NCI-H1436 treated with DMSO at 0.1 percent for 48 hours (cell line): Measurements from ENCODE around the gene NR1I3.
"Not testable (repeated sequence)": the region's sequence is repeated elsewhere in the genome, so short reads cannot be mapped to it uniquely, and the experiment has no call there.

ENCODE experiments used
- DNase-seq: peaks from one replicate; lab custom pipeline; 2025; lab: John Stamatoyannopoulos, UW

Gene NR1I3, protein sequence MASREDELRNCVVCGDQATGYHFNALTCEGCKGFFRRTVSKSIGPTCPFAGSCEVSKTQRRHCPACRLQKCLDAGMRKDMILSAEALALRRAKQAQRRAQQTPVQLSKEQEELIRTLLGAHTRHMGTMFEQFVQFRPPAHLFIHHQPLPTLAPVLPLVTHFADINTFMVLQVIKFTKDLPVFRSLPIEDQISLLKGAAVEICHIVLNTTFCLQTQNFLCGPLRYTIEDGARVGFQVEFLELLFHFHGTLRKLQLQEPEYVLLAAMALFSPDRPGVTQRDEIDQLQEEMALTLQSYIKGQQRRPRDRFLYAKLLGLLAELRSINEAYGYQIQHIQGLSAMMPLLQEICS

DNA sequence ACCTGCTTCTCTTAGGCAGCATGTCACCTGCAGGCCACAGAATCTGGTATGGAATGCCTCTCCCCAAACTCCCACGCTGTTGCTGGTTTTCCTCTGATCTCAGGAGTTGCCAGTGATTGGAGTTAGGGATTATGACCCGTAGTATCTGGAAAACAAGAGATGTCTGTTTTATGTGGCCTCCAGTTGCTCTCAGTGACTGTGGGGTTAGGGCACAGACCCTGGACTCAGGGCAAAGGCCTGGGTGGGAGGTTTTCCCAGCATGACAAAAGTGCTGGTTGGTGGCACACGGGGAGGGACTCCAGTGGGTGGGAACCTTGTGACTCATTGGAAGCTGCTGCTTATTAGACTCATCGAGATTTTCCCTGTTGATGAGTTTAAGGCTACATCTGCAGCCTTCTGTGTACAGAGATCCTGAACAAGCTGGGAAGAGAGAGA is at the start of gene NR1I3:
TSS of gene NR1I3 (minus strand) at position 165 of the 435 bp plus-strand sequence. CDS start 1,638 bp downstream, outside the sequence.
- DNase-seq, result no peak

DNA sequence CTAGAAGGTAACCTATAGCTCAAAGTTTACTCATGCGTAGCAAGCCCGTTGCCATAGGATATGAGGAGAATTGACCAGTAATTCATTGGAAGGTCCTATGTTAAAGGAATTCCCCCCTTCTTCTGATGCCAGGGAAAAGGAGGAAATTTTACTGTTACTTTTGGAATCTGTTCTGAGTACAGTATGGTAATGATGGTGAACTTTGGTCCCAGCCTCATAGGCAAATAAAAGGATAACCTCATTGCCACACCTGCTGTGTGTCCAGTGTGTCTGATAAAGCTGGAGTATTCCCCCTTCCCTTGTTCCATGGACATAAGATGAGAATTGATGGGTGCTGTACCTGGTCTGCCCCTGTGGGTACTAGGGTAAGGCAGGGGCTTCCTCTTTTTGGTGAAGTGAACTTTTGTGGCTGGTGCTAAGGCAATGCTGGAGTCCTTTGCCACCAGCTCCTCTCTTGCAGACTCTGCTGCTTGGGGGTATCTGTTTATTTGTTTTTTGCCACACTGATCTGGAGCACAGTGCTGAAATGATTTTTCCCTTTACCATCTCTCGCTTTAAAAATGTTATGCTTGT is 49.6 kb upstream of the NR1I3 start:
- no peak for DNase-seq

DNA sequence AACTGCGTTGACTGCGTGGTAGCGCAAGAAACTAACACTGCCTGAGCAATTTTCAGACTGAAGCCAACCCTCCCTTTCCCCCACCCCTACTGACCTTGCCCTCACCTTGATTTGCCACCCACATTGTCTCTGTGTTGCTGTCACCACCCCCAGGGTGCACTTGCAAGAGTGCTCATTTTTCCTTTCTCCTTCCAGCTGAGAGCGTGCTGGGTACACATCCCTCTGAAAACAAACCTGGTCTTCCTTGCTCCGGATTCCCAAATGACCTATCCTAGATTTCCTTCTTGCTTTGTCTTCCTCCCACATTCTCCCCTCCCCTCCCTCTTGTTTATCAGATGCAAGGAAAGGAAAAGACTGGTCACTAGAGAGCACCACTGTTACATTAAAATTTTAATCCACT is 47.5 kb upstream of the NR1I3 start:
- DNase-seq, result no peak

DNA sequence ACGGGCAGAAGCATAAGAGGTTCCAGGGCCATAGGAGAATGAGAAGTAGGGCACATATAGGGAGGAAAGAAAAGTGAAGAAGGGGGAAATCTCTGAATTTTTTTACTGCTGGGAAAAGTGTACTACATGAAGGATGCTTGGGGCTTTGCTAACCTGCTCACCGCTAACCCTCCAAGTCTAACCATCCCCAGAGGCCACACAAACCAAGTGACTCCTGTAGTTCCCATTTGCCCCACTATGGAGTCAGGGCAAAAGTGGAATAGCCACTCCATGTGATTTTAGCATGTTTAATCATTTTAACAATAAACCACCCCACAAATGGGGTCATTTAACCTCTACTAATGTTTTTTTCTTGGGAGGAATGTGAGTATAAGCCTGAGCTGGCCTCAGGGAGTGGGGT is 47.1 kb upstream of the NR1I3 start:
- DNase-seq, result no peak

DNA sequence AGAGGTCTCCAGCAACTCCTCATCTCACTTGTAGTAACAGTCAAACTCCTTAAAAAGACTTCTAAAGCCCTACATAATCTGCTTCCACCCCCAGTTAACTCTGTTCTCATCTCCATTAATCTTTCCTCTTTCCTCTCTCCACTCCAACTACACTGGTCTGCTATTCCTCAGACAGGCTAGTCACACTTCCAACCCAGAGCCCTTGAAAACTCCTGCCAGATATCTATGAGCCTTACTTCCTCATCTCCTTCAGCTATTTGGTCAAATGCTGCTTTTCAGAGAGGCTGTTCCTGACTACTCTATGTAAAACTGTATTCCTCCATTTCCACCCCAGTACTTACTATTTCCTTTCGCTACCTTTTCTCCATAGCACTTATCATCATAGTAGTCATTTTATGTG is 45.0 kb upstream of the NR1I3 start:
- DNase-seq, result no peak

DNA sequence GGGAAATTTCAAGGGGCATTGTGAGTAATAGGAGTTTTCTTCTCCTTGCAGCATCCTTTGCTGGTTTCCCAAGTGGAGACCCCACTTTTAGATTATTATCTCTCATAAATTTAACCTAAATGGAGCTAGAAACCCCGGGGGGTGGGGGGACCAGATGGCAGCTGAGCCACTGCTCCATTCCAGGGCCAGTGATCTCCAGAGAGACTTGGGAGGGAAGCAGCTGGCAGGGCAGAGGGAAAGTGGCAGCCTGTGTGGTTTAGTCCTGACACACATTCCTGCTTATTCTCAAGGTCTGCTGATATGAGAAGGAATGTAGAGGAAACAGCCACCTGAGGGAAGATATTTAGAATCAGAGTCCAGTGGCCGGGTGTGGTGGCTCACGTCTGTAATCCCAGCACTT is 36.9 kb upstream of the NR1I3 start:
- DNase-seq, result no peak

DNA sequence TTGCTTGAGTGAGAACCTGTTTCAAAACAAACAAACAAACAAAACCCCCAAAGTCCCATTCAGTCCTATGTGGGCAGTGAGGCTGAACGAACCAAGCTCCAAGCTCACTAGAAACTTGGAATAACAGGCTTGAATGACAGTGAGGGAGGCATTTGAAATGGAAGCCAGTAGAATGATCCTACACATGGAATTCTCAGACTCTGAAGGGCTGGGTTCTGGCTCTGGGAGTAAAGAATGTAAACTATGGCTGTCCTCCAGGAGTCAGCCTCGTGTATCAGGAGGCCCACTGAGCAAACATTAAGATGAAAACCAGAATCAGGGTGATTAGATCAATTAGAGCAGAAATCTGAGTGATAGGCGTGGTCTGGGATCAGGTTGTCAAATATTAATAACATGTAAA is 35.4 kb upstream of the NR1I3 start:
- no peak for DNase-seq

DNA sequence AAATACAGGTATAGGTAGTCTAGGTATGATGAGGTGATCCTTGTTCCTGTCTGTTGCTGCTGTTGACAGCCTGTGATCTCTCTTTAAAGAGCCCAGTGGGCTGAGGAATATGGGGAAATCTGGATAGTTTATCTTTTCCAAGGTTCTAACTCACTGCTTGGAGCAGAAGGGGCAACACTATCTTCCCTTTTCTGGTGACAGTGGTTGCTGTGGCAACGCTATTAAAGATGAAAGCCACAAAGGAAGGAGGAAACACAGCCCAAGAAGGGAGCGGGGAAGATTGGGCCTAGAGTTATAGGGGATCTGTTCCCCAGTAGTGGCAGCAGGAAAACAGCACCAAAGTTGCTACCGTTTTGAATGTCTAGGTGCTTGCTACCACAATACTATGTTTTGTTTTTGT is 29.3 kb upstream of the NR1I3 start:
- DNase-seq, result no peak

DNA sequence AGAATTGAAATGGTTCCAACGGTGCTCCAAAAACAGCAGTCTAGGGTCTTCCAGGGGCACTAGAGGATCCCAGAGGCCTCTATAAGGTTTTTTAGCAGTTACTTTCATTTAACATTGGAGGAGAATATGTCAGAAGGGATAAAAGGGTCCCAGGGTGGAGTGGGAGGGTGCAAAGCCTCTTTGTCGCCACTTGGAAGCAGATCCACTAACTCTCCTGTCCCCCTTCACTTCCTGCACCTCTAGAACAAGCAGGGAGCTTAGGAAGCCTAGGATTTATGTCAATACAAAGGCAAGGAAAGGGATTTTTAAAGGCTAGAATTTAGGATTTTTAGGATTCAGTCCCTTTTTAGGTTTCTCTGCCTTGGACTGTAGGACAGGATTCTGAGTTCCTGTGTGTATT is 28.8 kb upstream of the NR1I3 start:
- DNase-seq, result no peak

DNA sequence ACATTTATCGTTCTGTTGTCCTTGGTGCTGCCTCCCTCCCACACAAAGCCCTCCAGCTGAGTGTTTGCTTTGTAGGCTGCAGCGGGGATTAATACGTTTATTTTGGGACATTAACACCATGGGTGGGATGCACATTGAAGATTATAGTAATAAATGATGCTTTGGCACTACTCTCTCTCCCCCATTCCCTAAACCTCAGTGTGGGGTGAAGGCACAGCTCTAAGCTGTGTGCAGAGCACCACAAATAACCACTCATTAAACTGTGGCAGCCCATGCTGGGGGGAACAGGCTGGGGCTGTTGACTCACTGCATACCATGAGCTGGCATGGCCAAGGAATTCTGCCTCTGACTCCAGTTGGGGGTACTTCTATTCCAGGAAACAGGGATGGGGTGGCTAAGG is 28.2 kb upstream of the NR1I3 start:
- no peak for DNase-seq

DNA sequence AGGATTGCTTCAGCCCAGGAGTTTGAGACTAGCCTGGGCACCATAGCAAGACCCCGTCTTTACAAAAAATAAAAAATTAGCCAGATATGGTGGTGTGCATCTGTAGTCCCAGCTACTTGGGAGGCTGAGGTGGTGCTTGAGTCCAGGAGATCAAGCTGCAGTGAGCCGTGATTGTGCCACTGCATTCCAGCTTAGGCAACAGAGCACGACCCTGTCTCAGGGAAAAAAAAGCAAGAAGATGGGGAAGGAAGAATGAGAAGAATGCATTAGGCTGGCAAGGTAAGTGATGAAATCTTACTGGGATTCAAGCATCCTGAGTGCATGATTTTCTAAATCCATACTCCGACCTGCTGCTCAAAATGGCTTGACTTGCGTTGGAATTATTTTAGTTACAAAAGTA is 27.3 kb upstream of the NR1I3 start:
- DNase-seq, result no peak

DNA sequence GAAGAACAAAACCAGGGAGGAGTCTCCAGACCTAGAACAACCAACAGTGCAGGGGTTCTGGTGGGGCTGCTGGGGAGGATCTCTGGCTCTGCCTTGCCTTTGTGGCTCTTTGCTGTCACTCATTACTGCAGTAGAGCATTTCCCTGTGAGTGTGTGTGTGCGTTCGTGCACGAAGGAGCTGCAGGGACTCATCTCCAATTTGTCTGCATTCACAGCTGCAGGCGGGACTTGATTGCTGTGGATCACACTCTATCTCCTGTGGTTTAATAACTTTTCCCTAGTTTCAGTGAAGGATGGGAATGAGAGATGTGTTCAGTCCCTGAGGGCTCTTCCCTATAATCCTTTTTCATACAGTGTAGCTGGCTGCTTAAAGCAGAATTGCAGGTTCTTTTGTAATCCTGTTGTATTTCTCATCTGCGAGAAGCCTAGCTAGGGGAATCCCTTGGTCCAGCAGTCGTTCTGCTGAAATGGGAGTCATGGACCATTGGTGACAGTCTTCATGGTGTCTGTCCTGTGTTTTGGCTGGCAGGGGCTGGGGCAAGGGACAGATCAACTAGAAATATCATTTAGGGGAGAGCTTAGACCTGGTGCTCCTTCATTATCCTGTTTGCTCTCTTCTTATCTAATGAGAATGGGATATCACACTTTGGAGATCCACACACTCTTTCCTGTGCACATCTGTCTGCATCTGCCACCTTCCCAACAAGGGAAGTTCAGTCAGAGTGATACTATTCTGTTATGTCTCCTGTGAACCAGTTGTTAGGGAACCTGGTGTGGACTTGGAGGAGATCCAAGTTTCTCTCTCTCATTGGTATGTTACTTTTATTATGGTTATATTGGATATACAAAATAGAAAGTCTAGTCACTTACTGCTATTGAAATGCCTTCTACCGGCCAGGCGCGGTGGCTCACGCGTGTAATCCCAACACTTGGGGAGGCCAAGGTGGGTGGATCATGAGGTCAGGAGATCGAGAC is 23.5 kb upstream of the NR1I3 start:
- DNase-seq, result no peak

DNA sequence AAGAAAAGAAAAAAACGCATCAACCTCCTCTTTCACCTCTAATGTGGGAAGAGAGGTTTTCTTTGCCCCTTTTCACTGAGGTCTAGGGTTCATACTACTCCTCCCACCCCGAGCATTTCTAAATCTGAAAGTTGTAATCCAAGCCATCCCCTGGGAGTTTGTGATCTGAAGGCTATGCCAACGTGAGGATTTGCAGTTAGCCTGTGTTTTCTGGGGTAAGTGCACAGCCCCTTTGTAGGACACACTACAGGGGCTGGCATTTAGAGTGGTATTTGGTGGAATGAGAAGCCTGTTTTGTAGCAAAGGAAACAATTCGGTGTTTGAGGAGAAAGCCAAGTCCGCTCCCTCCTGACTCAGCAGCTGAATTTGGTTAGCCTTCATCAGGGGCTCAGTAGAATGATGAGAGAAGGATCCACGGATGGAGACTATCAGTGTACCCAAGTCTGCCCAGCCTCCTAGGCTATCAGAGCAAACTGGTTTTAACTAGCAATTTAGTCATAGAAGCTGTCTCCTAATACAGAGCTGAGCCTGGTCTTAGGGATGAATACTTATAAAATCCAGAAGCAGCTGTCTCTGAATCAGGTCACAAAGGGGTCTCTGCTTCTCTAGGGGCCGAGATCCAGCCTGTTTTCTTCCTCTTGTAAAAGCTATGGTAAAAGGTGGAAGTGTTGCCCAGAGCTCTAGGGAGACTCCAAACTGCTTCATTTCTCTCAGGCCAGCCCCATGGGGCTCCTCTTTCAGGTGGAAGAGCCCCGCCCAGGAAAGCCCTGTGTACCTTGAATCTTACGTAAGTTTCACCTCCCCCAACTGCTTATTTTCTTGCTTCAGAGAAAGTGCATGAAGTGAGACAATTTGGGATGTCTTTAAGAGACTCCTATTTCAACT is 22.6 kb upstream of the NR1I3 start:
- peak; percentile 31 for DNase-seq

DNA sequence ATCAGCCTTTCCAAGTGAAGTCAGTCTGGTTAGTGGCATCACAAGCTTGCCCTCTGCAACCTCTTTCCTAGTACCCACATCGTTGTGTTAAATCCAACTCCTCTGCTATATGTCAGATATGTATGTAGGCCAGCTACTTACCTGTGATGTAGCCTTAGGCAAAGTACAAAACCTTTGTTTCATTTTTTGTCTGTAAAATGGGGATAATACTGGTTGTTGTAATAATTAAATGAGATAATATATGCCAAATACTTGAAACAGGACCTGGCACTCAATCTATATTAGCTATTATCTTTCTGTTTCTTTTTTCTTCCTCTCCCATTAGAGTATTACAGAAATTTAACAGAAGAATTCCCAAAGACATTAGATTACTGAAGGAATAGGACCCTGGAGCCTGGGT is 21.8 kb upstream of the NR1I3 start:
- no peak for DNase-seq

DNA sequence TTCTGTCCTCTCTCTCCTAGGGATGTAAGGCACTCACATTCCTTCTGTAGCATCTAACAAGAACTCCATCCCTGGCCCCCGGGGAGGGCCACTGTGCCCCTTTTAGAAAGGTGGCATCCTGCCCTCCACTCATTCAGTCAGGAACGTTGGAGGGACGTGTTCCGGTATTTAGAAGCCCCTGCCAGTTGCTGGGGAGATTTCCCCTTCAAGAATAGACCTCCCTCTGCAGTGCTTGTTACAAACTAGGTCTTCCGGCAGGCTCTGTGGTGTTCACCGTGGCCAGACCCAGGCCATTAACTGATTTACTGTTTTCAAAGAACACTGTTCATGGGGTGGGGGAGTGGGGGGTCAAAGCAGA is 21.3 kb upstream of the NR1I3 start:
- no peak for DNase-seq

DNA sequence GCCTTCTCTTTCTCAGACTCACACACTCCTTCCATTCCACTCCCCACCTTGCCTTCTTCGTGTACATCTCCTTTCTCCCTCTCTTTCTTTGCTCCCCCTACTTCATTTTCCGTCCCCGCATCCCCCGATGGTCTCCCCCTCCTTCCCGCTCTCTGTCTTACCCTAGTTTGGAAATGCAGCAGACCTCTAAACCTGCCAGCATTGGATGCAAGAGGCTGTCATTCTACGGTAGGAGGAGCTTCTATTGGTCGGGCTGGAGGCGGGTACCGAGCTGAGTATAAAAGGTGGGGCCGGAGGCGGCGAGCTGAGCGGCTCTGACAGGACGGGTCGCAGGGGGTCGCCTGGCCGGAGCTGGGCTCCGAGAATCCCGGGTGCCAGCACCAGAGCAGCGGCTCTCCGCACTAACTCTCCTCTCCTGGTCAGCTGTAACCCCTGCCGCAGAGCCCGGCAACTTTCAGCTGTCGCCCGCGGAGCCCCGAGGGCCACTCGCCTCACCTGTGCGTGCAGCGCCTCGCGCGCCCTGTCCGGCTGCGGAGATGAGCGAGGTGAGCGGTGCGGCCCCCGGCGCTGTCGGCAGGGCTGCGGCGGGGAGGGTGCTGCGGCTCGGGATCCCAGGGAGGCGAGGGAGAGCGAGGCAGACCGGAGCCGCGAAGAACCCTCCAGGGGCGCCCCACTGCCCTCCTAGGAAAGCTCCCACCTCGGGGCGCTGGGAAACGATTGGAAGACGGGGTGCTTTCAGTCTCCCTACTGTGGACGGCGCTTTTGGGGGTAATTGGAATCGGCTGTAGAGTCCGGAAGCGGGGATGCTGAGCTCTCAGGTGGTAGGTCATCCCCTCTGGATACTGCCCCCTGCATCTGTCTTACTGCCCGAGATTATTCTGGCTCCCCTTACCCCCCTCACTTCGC is 20.7 kb upstream of the NR1I3 start, which contains the start of gene PCP4L1:
TSS of gene PCP4L1 (plus strand) at position 307 of the 906 bp plus-strand sequence. CDS start at position 537, 230 bp downstream.
- DNase-seq, result peak; percentile 38

DNA sequence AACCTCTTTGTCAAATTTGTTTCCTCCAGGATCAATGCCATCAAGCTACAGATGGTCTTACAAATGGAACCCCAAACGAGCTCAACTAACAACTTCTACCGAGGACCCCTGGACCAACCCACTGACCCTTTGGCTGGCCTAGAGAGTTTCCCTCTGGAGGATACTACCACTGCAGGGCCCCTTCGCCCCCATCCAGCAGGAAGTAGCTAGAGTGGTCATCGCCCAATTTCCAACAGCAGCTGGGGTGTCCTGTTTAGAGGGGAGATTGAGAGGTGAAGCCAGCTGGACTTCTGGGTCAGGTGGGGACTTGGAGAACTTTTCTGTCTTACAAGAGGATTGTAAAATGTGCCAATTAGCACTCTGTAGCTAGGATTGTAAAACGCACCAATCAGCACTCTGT is 19.1 kb upstream of the NR1I3 start:
- not testable (repeated sequence) for DNase-seq

DNA sequence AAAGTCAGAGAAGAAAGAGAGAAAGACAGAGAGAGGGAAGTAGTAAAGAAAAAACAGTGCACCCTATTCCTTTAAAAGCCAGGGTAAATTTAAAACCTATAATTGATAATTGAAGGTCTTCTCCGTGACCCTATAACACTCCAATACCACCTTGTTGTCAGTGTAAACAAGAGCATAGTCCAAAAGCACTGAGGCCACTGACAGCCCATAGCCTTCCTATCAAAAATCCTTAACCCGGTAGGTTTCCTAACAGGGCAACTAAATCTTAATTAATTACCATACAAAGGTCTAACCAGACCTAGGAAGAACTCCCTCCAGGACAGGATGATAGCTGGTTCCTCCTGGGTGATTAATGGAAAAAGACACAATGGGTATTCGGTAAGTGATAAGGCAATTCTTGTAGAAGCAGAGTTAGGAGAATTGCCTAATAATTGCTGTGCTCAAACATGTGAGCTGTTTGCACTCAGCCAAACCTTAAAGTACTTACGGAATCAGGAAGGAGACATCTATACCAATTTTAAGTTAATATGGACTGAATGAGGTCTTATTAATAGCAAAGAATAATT is 18.0 kb upstream of the NR1I3 start:
- DNase-seq, result not testable (repeated sequence)

DNA sequence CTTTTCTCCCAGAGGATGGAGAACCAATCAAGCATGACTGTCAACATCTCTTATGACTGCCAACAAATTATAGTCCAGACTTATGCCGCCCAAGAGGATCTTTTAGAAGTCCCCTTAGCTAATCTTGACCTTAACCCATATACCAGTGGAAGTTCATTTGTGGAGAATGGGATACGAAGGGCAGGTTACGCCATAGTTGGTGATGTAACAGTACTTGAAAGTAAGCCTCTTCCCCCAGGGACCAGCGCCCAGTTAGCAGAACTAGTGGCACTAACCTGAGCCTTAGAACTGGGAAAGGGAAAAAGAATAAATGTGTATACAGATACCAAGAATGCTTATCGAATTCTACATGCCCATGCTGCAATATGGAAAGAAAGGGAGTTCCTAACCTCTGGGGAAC is 17.3 kb upstream of the NR1I3 start:
- not testable (repeated sequence) for DNase-seq

DNA sequence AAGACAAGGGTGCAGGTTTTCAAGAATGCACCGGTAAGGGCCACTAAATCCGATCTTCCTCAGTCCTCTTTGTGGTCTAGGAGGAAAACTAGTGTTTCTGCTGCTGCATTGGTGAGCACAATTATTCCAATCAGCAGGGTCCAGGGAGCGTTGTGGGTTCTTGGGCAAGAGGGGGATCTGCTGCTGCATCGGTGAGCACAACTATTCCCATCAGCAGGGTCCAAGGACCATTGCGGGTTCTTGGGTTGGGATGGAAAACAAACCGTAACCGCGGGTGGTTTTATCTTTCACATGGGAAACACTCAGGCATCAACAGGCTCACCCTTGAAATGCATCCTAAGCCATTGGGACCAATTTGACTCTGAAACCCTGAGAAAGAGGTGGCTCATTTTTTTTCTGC is 13.6 kb upstream of the NR1I3 start:
- no peak for DNase-seq
